Stimulated activated CD8-positive, alpha-beta memory T cell treated with anti-CD3 and anti-CD28 coated beads, Interleukin-12 subunit alpha, Interleukin-12 subunit beta, amount 100 ng/mL, for 1 hour (primary cell): Measurements from ENCODE around the gene KLHL21.
A peak's percentile ranks its signal among the peaks of the same experiment; 100 is the strongest.

Experiments
- DNase-seq: peaks from one replicate; pipeline ENCODE4 v3.0.0-alpha.2; 2020; ENCODE audit warnings: low read depth

KLHL21 gene

GRCh38 chr1:6554031-6554906 lies 48.4 kb downstream of the KLHL21 start, which contains the start of gene NOL9:
TSS of gene NOL9 (minus strand) at chr1:6554513. CDS start at chr1:6554502, 11 bp downstream.
- peak; percentile 89 for DNase-seq

- no peak for DNase-seq
Measured at GRCh38 chr1:6547301-6547700, 55.4 kb downstream of the KLHL21 start.

GRCh38 chr1:6546326-6546725 lies 56.3 kb downstream of the KLHL21 start:
- DNase-seq: no peak

- no peak for DNase-seq
Measured at GRCh38 chr1:6545276-6546112, 57.2 kb downstream of the KLHL21 start.

GRCh38 chr1:6544831-6545230 lies 57.8 kb downstream of the KLHL21 start:
- DNase-seq: no peak
